H54 (cell line): Measurements from ENCODE around the gene KYNU.
A peak's percentile ranks its signal among the peaks of the same experiment; 100 is the strongest.
"Not testable (repeated sequence)": the region's sequence is repeated elsewhere in the genome, so short reads cannot be mapped to it uniquely, and the experiment has no call there.

Experiments used
- DNase-seq: peaks from one replicate; pipeline ENCODE4 v3.0.0; 2011; ENCODE audit warnings: low spot score, mixed read lengths; ENCODE audit not compliant: insufficient read length
- FAIRE-seq: peaks from 3 replicates; lab custom pipeline; 2011; peaks lifted over from hg19 to GRCh38; lab: Jason Lieb, UNC
- POLR2A ChIP-seq: IDR thresholded peaks from 2 replicates; pipeline ENCODE4 v1.6.1; 2011; ENCODE audit warnings: low read depth, mild to moderate bottlenecking, low read length

The KYNU gene

GRCh38 chr2:142865924-142866323 is 11.5 kb upstream of the KYNU start:
- DNase-seq (no peak), FAIRE-seq (peak; percentile 33)
- TF ChIP-seq POLR2A = no peak

GRCh38 chr2:142866426-142866825 is 11.0 kb upstream of the KYNU start:
- TF ChIP-seq POLR2A = no peak
- FAIRE-seq (no peak), DNase-seq (no peak)

- no peak for DNase-seq
- FAIRE-seq = peak; percentile 15
- TF ChIP-seq POLR2A = no peak
Measured at GRCh38 chr2:142867136-142867535, 10.3 kb upstream of the KYNU start.

GRCh38 chr2:142868229-142868762 is 9.2 kb upstream of the KYNU start:
- DNase-seq (peak; percentile 42), FAIRE-seq (peak; percentile 97)
- TF ChIP-seq POLR2A = no peak

GRCh38 chr2:142869065-142869460 is 8.4 kb upstream of the KYNU start:
- FAIRE-seq, DNase-seq: not testable (repeated sequence)

- DNase-seq (no peak), FAIRE-seq (no peak)
- no peak for TF ChIP-seq POLR2A
Measured at GRCh38 chr2:142869461-142870106, 7.9 kb upstream of the KYNU start.

- no peak for DNase-seq
- TF ChIP-seq POLR2A = no peak
- no peak for FAIRE-seq
Measured at GRCh38 chr2:142870526-142870925, 6.9 kb upstream of the KYNU start.

GRCh38 chr2:142871396-142871795 is 6.1 kb upstream of the KYNU start:
- TF ChIP-seq POLR2A = no peak
- DNase-seq = no peak
- no peak for FAIRE-seq

GRCh38 chr2:142872882-142873724 is 4.4 kb upstream of the KYNU start:
- DNase-seq (no peak), FAIRE-seq (peak; percentile 94)
- TF ChIP-seq POLR2A = no peak

- no peak for TF ChIP-seq POLR2A
- FAIRE-seq (no peak), DNase-seq (no peak)
Measured at GRCh38 chr2:142873831-142874287, 3.6 kb upstream of the KYNU start.

- FAIRE-seq (peak; percentile 85), DNase-seq (no peak)
Measured at GRCh38 chr2:142874293-142874814, 3.1 kb upstream of the KYNU start.

GRCh38 chr2:142875010-142875409 is 2.5 kb upstream of the KYNU start:
- DNase-seq (no peak), FAIRE-seq (no peak)

More at GRCh38 chr2:142874293-142874814, 3.1 kb upstream of the KYNU start:
- TF ChIP-seq POLR2A = no peak

GRCh38 chr2:142875652-142876051 is 1.8 kb upstream of the KYNU start:
- TF ChIP-seq POLR2A = no peak
- FAIRE-seq (peak; percentile 48), DNase-seq (no peak)

More at GRCh38 chr2:142875010-142875409, 2.5 kb upstream of the KYNU start:
- no peak for TF ChIP-seq POLR2A

GRCh38 chr2:142876423-142876822 is 1.0 kb upstream of the KYNU start:
- TF ChIP-seq POLR2A = no peak
- DNase-seq (no peak), FAIRE-seq (peak; percentile 82)
